Immature natural killer cell (primary cell): ENCODE measurements around the gene CCDC183. TPM values are rescaled to one million over a fixed set of nuclear protein-coding genes. Genes with fewer than 3 reads are reported as not detected.

ENCODE experiments used
- DNase-seq, 3 donors: peaks; one replicate each; pipeline ENCODE4 v3.0.0; 2022; ENCODE audit warnings: mixed read lengths in 1 of 3
- H3K27ac Mint-ChIP-seq, 6 donors: one replicate each; pipeline ENCODE4 v1.8.0; 2020; ENCODE audit warnings: mixed read lengths in 6 of 6, mild to moderate bottlenecking in 5 of 6, inconsistent platforms in 4 of 6, moderate library complexity in 3 of 6
- H3K27me3 Mint-ChIP-seq, 3 donors: one replicate each; pipeline ENCODE4 v1.8.0; 2020 to 2021; ENCODE audit warnings: low read depth in 3 of 3, mild to moderate bottlenecking in 3 of 3, mixed read lengths in 3 of 3, moderate library complexity in 3 of 3, inconsistent platforms in 1 of 3
- H3K36me3 Mint-ChIP-seq, 3 donors: one replicate each; pipeline ENCODE4 v1.8.0; 2020; ENCODE audit warnings: mixed read lengths in 3 of 3, inconsistent platforms in 2 of 3, mild to moderate bottlenecking in 2 of 3
- H3K4me1 Mint-ChIP-seq, 2 donors: one replicate each; pipeline ENCODE4 v1.8.0; 2020; ENCODE audit warnings: inconsistent platforms in 2 of 2, mild to moderate bottlenecking in 2 of 2, mixed read lengths in 2 of 2, moderate library complexity in 1 of 2
- H3K4me3 Mint-ChIP-seq, 5 donors: one replicate each; pipeline ENCODE4 v1.8.0; 2020; ENCODE audit warnings: mild to moderate bottlenecking in 5 of 5, mixed read lengths in 5 of 5, inconsistent platforms in 3 of 5, moderate library complexity in 3 of 5
- H3K9me3 Mint-ChIP-seq, 6 donors: one replicate each; pipeline ENCODE4 v1.8.0; 2020; ENCODE audit warnings: mild to moderate bottlenecking in 6 of 6, mixed read lengths in 6 of 6, inconsistent platforms in 4 of 6, moderate library complexity in 3 of 6
- polyA plus RNA-seq, 3 donors: library from polyadenylated mRNA; unstranded; fragments of 300-500 nt; fragmentation: Illumina TruSeq; gene quantifications; one replicate each; pipeline ENCODE4 v1.2.3, GENCODE V29; 2021

The CCDC183 gene
- polyA plus RNA-seq = under 1 TPM; 0.37 to 0.46 (median 0.40) TPM

GRCh38 chr9:136796238-136796774 lies at the start of gene CCDC183:
Gene CCDC183, plus strand, starts transcription at chr9:136796338. Its CDS starts 60 bp downstream, at chr9:136796398.
- no peaks in the 10 kb centered on the region for H3K36me3 Mint-ChIP-seq
- peaks cover 20 to 21% of the 10 kb centered on the region in 2 donors for H3K4me1 Mint-ChIP-seq
- no peak within 1 kb of the TSS for H3K27ac Mint-ChIP-seq
- H3K27me3 Mint-ChIP-seq = peaks cover 3 to 14% (median 5%) of the 10 kb centered on the region in 3 donors
- no peaks in the 10 kb centered on the region for H3K9me3 Mint-ChIP-seq
- peak within 1 kb of the TSS in 1 of 5 donors; percentile 13 for H3K4me3 Mint-ChIP-seq
- DNase-seq = no peak

GRCh38 chr9:136746621-136747020 lies 49.5 kb upstream of the CCDC183 start:
- Mint-ChIP-seq H3K4me1 (no peaks in the 10 kb centered on the region), H3K27me3 (peaks cover 4 to 8% (median 5%) of the 10 kb centered on the region in 3 donors), H3K9me3 (peaks cover 0 to 3% (median 1%) of the 10 kb centered on the region in 6 donors), H3K36me3 (peaks cover 0 to under 1% (median 0%) of the 10 kb centered on the region in 3 donors), H3K4me3 (no peak overlapping the region), H3K27ac (no peak overlapping the region)
- DNase-seq = no peak

GRCh38 chr9:136747161-136748060 lies 48.7 kb upstream of the CCDC183 start:
- Mint-ChIP-seq H3K4me3 (no peak overlapping the region), H3K27me3 (peaks cover 4 to 11% (median 4%) of the 10 kb centered on the region in 3 donors), H3K36me3 (peaks cover 0 to 6% (median 0%) of the 10 kb centered on the region in 3 donors), H3K4me1 (no peaks in the 10 kb centered on the region), H3K9me3 (peaks cover 0 to 11% (median 7%) of the 10 kb centered on the region in 6 donors), H3K27ac (no peak overlapping the region)
- DNase-seq = no peak

- Mint-ChIP-seq H3K27ac (no peak within 1 kb of the TSS), H3K4me3 (no peak within 1 kb of the TSS)
- DNase-seq = no peak
Observed at GRCh38 chr9:136748201-136748600, 47.9 kb upstream of the CCDC183 start, which contains the start of gene LCN6. Gene LCN6, minus strand, starts transcription at chr9:136748525. Its CDS starts 42 bp downstream, at chr9:136748483.

GRCh38 chr9:136748666-136749611 lies 47.2 kb upstream of the CCDC183 start:
- Mint-ChIP-seq H3K36me3 (peaks cover 0 to 12% (median 0%) of the 10 kb centered on the region in 3 donors), H3K27ac (no peak overlapping the region), H3K9me3 (peaks cover 0 to 13% (median 9%) of the 10 kb centered on the region in 6 donors), H3K4me1 (no peaks in the 10 kb centered on the region), H3K4me3 (no peak overlapping the region), H3K27me3 (peaks cover 4 to 11% (median 6%) of the 10 kb centered on the region in 3 donors)
- no peak for DNase-seq

More at GRCh38 chr9:136748201-136748600, 47.9 kb upstream of the CCDC183 start, which contains the start of gene LCN6:
- no peaks in the 10 kb centered on the region for H3K4me1 Mint-ChIP-seq
- H3K36me3 Mint-ChIP-seq = peaks cover 0 to 12% (median 0%) of the 10 kb centered on the region in 3 donors
- H3K27me3 Mint-ChIP-seq = peaks cover 4 to 11% (median 6%) of the 10 kb centered on the region in 3 donors
- peaks cover 0 to 13% (median 9%) of the 10 kb centered on the region in 6 donors for H3K9me3 Mint-ChIP-seq

- H3K4me1 Mint-ChIP-seq = no peaks in the 10 kb centered on the region
- DNase-seq = no peak
- H3K27me3 Mint-ChIP-seq = peaks cover 4 to 11% (median 7%) of the 10 kb centered on the region in 3 donors
- H3K27ac Mint-ChIP-seq = no peak overlapping the region
- peaks cover 0 to 12% (median 0%) of the 10 kb centered on the region in 3 donors for H3K36me3 Mint-ChIP-seq
- H3K9me3 Mint-ChIP-seq = peaks cover 0 to 13% (median 10%) of the 10 kb centered on the region in 6 donors
- no peak overlapping the region for H3K4me3 Mint-ChIP-seq
Observed at GRCh38 chr9:136750526-136750925, 45.6 kb upstream of the CCDC183 start.

GRCh38 chr9:136751244-136751643 lies 44.9 kb upstream of the CCDC183 start:
- H3K4me3 Mint-ChIP-seq = no peak overlapping the region
- peaks cover 4 to 11% (median 10%) of the 10 kb centered on the region in 3 donors for H3K27me3 Mint-ChIP-seq
- no peak for DNase-seq
- H3K36me3 Mint-ChIP-seq = peaks cover 0 to 12% (median 0%) of the 10 kb centered on the region in 3 donors
- no peaks in the 10 kb centered on the region for H3K4me1 Mint-ChIP-seq
- H3K27ac Mint-ChIP-seq = no peak overlapping the region
- peaks cover 0 to 17% (median 10%) of the 10 kb centered on the region in 6 donors for H3K9me3 Mint-ChIP-seq

GRCh38 chr9:136751814-136752213 lies 44.3 kb upstream of the CCDC183 start:
- DNase-seq = no peak
- Mint-ChIP-seq H3K27me3 (peaks cover 2 to 11% (median 11%) of the 10 kb centered on the region in 3 donors), H3K27ac (no peak overlapping the region), H3K9me3 (peaks cover 0 to 18% (median 10%) of the 10 kb centered on the region in 6 donors), H3K4me3 (no peak overlapping the region), H3K4me1 (no peaks in the 10 kb centered on the region), H3K36me3 (peaks cover 0 to 12% (median 0%) of the 10 kb centered on the region in 3 donors)

GRCh38 chr9:136753371-136754058 lies 42.6 kb upstream of the CCDC183 start:
- Mint-ChIP-seq H3K27ac (no peak overlapping the region), H3K36me3 (peaks cover 0 to 12% (median 0%) of the 10 kb centered on the region in 3 donors), H3K27me3 (peaks cover 1 to 10% (median 9%) of the 10 kb centered on the region in 3 donors), H3K4me3 (no peak overlapping the region), H3K9me3 (peaks cover 0 to 18% (median 10%) of the 10 kb centered on the region in 6 donors), H3K4me1 (no peaks in the 10 kb centered on the region)
- DNase-seq = no peak

- Mint-ChIP-seq H3K27me3 (peaks cover 1 to 9% (median 9%) of the 10 kb centered on the region in 3 donors), H3K4me1 (no peaks in the 10 kb centered on the region), H3K27ac (no peak overlapping the region), H3K9me3 (peaks cover 0 to 18% (median 10%) of the 10 kb centered on the region in 6 donors), H3K4me3 (no peak overlapping the region), H3K36me3 (peaks cover 0 to 12% (median 0%) of the 10 kb centered on the region in 3 donors)
- peak; percentile 24 to 36 (median 34) for DNase-seq
Observed at GRCh38 chr9:136754059-136754572, 42.0 kb upstream of the CCDC183 start.

- peaks cover 0 to 12% (median 0%) of the 10 kb centered on the region in 3 donors for H3K36me3 Mint-ChIP-seq
- no peaks in the 10 kb centered on the region for H3K4me1 Mint-ChIP-seq
- peaks cover 1 to 7% (median 3%) of the 10 kb centered on the region in 3 donors for H3K27me3 Mint-ChIP-seq
- DNase-seq = no peak
- H3K27ac Mint-ChIP-seq = no peak overlapping the region
- no peak overlapping the region for H3K4me3 Mint-ChIP-seq
- H3K9me3 Mint-ChIP-seq = peaks cover 0 to 18% (median 10%) of the 10 kb centered on the region in 6 donors
Observed at GRCh38 chr9:136754626-136755301, 41.4 kb upstream of the CCDC183 start.
